H9 (cell line): ENCODE data around the gene PNMA5. TPM values are rescaled to one million over a fixed set of nuclear protein-coding genes. Genes with fewer than 3 reads are reported as not detected.
"Not testable (repeated sequence)": the region's sequence is repeated elsewhere in the genome, so short reads cannot be mapped to it uniquely, and the experiment has no call there.

ENCODE experiments used
- DNase-seq: peaks from one replicate; pipeline ENCODE4 v3.0.0-alpha.2; 2017
- H2AFZ ChIP-seq: one replicate; pipeline ENCODE4 v1.6.1; 2013; ENCODE audit warnings: mild to moderate bottlenecking, low read length, control low read depth, moderate library complexity
- H2AK5ac ChIP-seq: 2 replicates; pipeline ENCODE4 v1.6.1; 2013; ENCODE audit warnings: low read length, control low read depth, mixed read lengths; ENCODE audit not compliant: insufficient read length
- H2BK120ac ChIP-seq: one replicate; pipeline ENCODE4 v1.6.1; 2013; ENCODE audit warnings: low read depth, mild to moderate bottlenecking, low read length, control low read depth, inconsistent platforms; ENCODE audit not compliant: poor library complexity, severe bottlenecking
- H2BK12ac ChIP-seq: 2 replicates; pipeline ENCODE4 v1.6.1; 2013; ENCODE audit warnings: low read length, control low read depth, mixed read lengths, low read depth; ENCODE audit not compliant: insufficient read length
- H2BK15ac ChIP-seq: 2 replicates; pipeline ENCODE4 v1.6.1; 2013; ENCODE audit warnings: low read depth, low read length, control low read depth
- H2BK20ac ChIP-seq: one replicate; pipeline ENCODE4 v1.6.1; 2013; ENCODE audit warnings: low read depth, mild to moderate bottlenecking, low read length, control low read depth, inconsistent platforms; ENCODE audit not compliant: poor library complexity, severe bottlenecking
- H2BK5ac ChIP-seq: 2 replicates; pipeline ENCODE4 v1.6.1; 2013; ENCODE audit warnings: low read length, control low read depth, mixed read lengths; ENCODE audit not compliant: insufficient read length
- H3K14ac ChIP-seq: 2 replicates; pipeline ENCODE4 v1.6.1; 2013; ENCODE audit warnings: low read length, control low read depth; ENCODE audit not compliant: insufficient read depth
- H3K18ac ChIP-seq: 2 replicates; pipeline ENCODE4 v1.6.1; 2013; ENCODE audit warnings: low read depth, mild to moderate bottlenecking, mixed read lengths, low read length, control low read depth; ENCODE audit not compliant: insufficient read length
- H3K23ac ChIP-seq: 2 replicates; pipeline ENCODE4 v1.6.1; 2013; ENCODE audit warnings: low read length, control low read depth, mixed read lengths, low read depth; ENCODE audit not compliant: insufficient read length
- H3K23me2 ChIP-seq: 2 replicates; pipeline ENCODE4 v1.6.1; 2013; ENCODE audit warnings: low read depth, mild to moderate bottlenecking, mixed read lengths, low read length, control low read depth; ENCODE audit not compliant: insufficient read length, poor library complexity, severe bottlenecking
- H3K27ac ChIP-seq: 2 replicates; pipeline ENCODE4 v1.5.1; 2013; ENCODE audit warnings: low read length, control low read depth, mixed read lengths, low read depth; ENCODE audit not compliant: insufficient read length
- H3K27me3 ChIP-seq: 2 replicates; pipeline ENCODE4 v1.6.1; 2013; ENCODE audit warnings: low read length, control low read depth, inconsistent platforms; ENCODE audit not compliant: insufficient read depth
- H3K4ac ChIP-seq: 2 replicates; pipeline ENCODE4 v1.6.1; 2013; ENCODE audit warnings: low read depth, mild to moderate bottlenecking, control low read depth, inconsistent platforms, low read length, moderate library complexity
- H3K4me1 ChIP-seq: 2 replicates; pipeline ENCODE4 v1.6.1; 2013; ENCODE audit warnings: low read length, control low read depth, inconsistent platforms; ENCODE audit not compliant: insufficient read depth
- H3K4me2 ChIP-seq: 2 replicates; pipeline ENCODE4 v1.6.1; 2013; ENCODE audit warnings: low read length, control low read depth, mixed read lengths; ENCODE audit not compliant: insufficient read length, insufficient read depth
- H3K56ac ChIP-seq: 2 replicates; pipeline ENCODE4 v1.6.1; 2013; ENCODE audit warnings: low read depth, mild to moderate bottlenecking, mixed read lengths, low read length, control low read depth; ENCODE audit not compliant: insufficient read length
- H3K79me1 ChIP-seq: 2 replicates; pipeline ENCODE4 v1.6.1; 2013; ENCODE audit warnings: low read depth, mild to moderate bottlenecking, moderate library complexity, low read length, control low read depth, inconsistent platforms; ENCODE audit not compliant: insufficient read depth, poor library complexity, severe bottlenecking
- H3K79me2 ChIP-seq: 2 replicates; pipeline ENCODE4 v1.6.1; 2013; ENCODE audit warnings: low read length, control low read depth, inconsistent platforms; ENCODE audit not compliant: insufficient read depth
- H3K9ac ChIP-seq: 2 replicates; pipeline ENCODE4 v1.6.1; 2013; ENCODE audit warnings: low read length, control low read depth, mixed read lengths; ENCODE audit not compliant: insufficient read length; ENCODE audit errors: extremely low read depth
- H3K9me3 ChIP-seq: one replicate; pipeline ENCODE4 v1.6.1; 2013; ENCODE audit warnings: low read depth, low read length, inconsistent platforms; ENCODE audit not compliant: control insufficient read depth
- H3T11ph ChIP-seq: one replicate; pipeline ENCODE4 v1.6.1; 2013; ENCODE audit warnings: mild to moderate bottlenecking, low read length, control low read depth, inconsistent platforms
- H4K20me1 ChIP-seq: one replicate; pipeline ENCODE4 v1.6.1; 2013; ENCODE audit not compliant: control insufficient read depth, insufficient read length, insufficient read depth
- H4K5ac ChIP-seq: 2 replicates; pipeline ENCODE4 v1.6.1; 2013; ENCODE audit warnings: low read depth, mild to moderate bottlenecking, mixed read lengths, low read length, control low read depth; ENCODE audit not compliant: insufficient read length
- H4K8ac ChIP-seq: replicated peaks from 2 replicates; pipeline ENCODE4 v1.6.1; 2013; ENCODE audit warnings: low read length, control low read depth, mixed read lengths, low read depth; ENCODE audit not compliant: insufficient read length
- H4K91ac ChIP-seq: 2 replicates; pipeline ENCODE4 v1.6.1; 2013; ENCODE audit warnings: low read depth, mild to moderate bottlenecking, moderate library complexity, mixed read lengths, low read length, control low read depth; ENCODE audit not compliant: insufficient read length
- H3K27ac Mint-ChIP-seq, 3 experiments: 2 replicates in 2 of 3; 3 replicates in 1 of 3; pipeline ENCODE4 v1.8.0; 2020 to 2021; ENCODE audit warnings: mixed read lengths in 3 of 3, mild to moderate bottlenecking in 1 of 3, moderate library complexity in 1 of 3
- H3K27me3 Mint-ChIP-seq: 2 replicates; pipeline ENCODE4 v1.8.0; 2021; ENCODE audit warnings: low read depth, mild to moderate bottlenecking, moderate library complexity, mixed read lengths
- H3K36me3 Mint-ChIP-seq, 3 experiments: 2 replicates in 2 of 3; 3 replicates in 1 of 3; pipeline ENCODE4 v1.8.0; 2020 to 2021; ENCODE audit warnings: low read depth in 3 of 3, mixed read lengths in 3 of 3; ENCODE audit not compliant: insufficient read depth in 1 of 3
- H3K4me1 Mint-ChIP-seq, 2 experiments: 2 replicates each; pipeline ENCODE4 v1.8.0; 2020; ENCODE audit warnings: mixed read lengths in 2 of 2
- H3K4me3 Mint-ChIP-seq, 2 experiments: 2 replicates in 1 of 2; 3 replicates in 1 of 2; pipeline ENCODE4 v1.8.0; 2020 to 2021; ENCODE audit warnings: mild to moderate bottlenecking in 2 of 2, mixed read lengths in 2 of 2, moderate library complexity in 1 of 2
- H3K9me3 Mint-ChIP-seq, 2 experiments: 2 replicates in 1 of 2; 3 replicates in 1 of 2; pipeline ENCODE4 v1.8.0; 2020; ENCODE audit warnings: mild to moderate bottlenecking in 2 of 2, mixed read lengths in 2 of 2, moderate library complexity in 1 of 2
- WGBS: extraction: QIAGEN DNeasy Blood & Tissue Kit; methylation state at CpG from one replicate; pipeline ENCODE4 v1.1.7; 2013; ENCODE audit warnings: missing lambda C conversion rate, low lambda C conversion rate, mixed read lengths; ENCODE audit not compliant: insufficient read length; ENCODE audit errors: extremely low coverage; 5-methylcytosine and 5-hydroxymethylcytosine counted together
- total RNA-seq: library from RNA; stranded (reverse); gene quantifications from 2 replicates; pipeline ENCODE4 v1.2.1, GENCODE V29; 2021

The PNMA5 gene
- total RNA-seq, 1 experiment from 2014 or later, result not detected

- not testable (repeated sequence) for H3K4me2 ChIP-seq, H3K27ac ChIP-seq, H3T11ph ChIP-seq, H4K8ac ChIP-seq, H2AK5ac ChIP-seq, H3K4ac ChIP-seq, DNase-seq, H3K23me2 ChIP-seq, H4K20me1 ChIP-seq, H3K36me3 Mint-ChIP-seq, H2BK12ac ChIP-seq, H2BK15ac ChIP-seq, H3K4me1 ChIP-seq, H3K9ac ChIP-seq, H2BK5ac ChIP-seq, H3K4me3 Mint-ChIP-seq, H3K79me1 ChIP-seq, H3K56ac ChIP-seq, H3K23ac ChIP-seq, H2BK120ac ChIP-seq, H3K14ac ChIP-seq, H4K5ac ChIP-seq, H3K27ac Mint-ChIP-seq, H3K79me2 ChIP-seq, H3K27me3 ChIP-seq, H2BK20ac ChIP-seq, H4K91ac ChIP-seq, H2AFZ ChIP-seq, H3K4me1 Mint-ChIP-seq, H3K18ac ChIP-seq
- H3K27me3 Mint-ChIP-seq, result peaks cover 20% of the 10 kb centered on the region
- WGBS, result no CpG with 5 or more reads among the region's 2 CpGs
- peaks cover 29% of the 10 kb centered on the region for H3K9me3 ChIP-seq
- H3K9me3 Mint-ChIP-seq, result peaks cover 57 to 70% of the 10 kb centered on the region in 2 experiments
Measured at GRCh38 chrX:153026501-153026900, 32.6 kb upstream of the PNMA5 start.
